HG02943 (cell line): ENCODE data around the gene MAPK8IP1.

Experiments
- ATAC-seq: cut with Tn5 transposase; IDR thresholded peaks from one replicate; pipeline ENCODE4 v1.9.1; 2021; ENCODE audit warnings: mild to moderate bottlenecking, low read depth, moderate library complexity; ENCODE audit not compliant: unreplicated experiment

The MAPK8IP1 gene

DNA sequence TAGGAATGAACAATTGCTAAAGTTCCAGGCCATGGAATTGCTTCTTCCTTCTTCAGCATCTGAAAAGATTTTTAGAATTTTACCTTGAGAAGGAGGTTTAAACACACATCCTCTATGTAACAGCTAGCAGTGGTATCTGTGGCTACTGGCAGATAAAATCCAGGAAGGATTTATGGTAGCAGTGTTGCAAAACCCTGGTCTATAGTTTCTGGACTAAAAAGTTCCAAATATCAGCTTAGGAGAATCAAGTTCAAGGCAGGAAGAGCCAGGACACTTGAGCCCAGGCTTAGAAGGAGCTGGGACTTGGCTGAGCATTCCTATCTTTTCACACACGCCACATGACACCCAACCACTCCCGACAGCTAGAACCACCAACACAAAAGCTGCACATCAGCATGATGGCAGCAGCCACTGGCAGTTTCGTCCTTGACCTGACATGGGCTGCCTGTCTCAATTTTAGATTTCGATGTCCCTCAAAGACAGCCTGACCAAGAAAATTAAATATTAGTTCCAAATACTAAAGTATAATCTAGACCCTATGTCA, 51.1 kb downstream of the MAPK8IP1 start:
- no peak for ATAC-seq

DNA sequence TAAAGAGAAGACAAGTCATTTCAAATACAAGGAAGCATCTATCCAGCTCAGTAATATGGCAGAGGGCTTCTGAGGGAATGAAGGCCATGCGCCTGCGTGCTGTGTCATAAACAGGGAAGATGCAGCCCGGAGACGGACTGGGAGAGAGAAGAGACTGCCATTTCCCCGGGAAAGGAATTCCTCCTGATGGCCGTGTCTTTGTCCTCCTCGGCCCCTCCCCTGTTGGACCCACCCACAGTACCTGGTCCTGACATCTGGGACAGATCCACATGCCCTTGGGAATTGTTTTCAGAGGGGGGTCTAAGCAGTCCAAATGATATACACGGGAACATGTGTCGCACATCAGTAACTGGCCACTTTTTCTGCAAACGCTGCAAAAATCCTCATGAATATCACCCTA, 52.5 kb downstream of the MAPK8IP1 start:
- ATAC-seq = no peak

DNA sequence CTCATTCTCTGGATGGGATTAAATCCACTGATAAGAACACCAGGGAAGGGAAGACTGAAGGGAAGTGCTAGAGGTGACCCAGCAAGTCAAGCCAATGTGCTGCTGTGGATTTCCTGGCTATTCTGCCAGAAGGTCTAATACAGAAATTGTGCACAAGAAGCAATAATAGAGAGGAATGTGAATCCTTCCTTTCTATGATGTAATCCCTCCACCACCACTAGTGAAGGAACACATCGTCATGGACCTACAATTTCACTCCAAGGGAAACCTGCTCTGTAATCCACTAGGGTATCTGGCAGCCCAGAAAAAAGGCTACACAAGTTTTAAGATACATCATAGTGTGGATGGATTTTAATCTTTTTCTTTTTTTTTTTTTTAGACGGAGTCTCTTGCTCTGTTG, 54.4 kb downstream of the MAPK8IP1 start:
- ATAC-seq = no peak

DNA sequence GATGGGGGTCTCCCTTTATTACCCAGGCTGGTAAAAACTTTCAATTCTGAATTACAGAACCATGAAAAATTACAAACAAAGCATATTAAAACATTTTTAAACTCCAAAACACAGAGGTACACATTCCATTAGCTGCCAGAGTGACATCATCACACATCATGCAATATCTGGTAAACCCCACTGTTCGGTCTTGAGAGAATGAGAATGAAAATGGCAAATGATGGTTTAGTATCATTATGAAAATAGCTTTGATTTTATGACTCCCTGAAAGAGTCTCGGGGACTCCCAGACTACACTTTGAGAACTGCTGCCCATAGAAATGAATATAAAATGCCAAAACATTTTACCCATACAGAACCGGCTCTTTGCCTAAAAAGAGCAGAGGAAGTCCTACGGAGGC, 55.8 kb downstream of the MAPK8IP1 start:
- no peak for ATAC-seq

DNA sequence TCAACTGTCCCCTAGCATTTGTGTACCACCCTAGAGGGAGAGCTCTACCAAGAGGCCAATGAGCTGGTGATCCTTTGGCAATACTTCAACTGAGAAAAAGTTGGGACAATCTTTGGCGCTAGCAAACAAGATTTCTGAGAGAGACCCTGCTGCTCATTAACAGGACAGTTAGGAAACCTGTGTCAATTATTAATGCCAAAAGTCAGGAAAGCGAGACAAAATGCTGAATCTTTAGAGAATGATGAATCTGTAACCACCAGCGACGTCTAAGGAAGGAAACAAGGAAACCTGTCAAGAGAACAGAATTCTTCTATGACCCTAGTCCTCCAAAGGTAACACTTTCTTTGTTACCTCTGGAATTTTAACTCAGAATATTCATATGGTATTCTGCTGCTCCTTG, 56.9 kb downstream of the MAPK8IP1 start:
- no peak for ATAC-seq

DNA sequence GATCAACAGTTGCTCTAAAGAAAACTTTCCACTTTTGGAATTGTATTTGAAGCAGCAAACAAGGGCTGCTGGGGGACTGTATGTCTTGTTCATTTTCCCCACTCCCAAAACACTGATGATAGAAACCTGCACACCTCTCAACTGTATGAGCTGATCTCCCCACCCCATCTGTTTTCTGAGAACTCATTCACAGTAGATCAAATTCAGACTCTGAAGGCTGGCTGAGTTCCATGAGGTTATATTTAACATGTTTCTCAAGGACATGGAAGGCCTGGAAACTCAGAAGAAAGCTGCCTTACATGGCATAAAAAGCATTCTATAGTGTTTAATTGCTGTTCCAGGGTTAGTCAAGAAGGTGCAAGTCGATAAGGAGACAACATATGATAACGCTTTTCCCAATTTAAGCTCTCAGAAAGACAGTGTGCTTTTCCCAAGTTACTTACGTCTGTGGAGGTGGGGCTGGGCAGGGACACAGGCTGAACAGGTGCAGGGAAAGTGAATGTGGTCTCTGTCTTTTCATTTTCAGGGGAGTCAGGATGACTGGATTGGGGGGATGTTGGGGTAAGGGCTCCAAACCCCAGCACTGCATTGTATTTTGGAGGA, 60.0 kb downstream of the MAPK8IP1 start:
- no peak for ATAC-seq

DNA sequence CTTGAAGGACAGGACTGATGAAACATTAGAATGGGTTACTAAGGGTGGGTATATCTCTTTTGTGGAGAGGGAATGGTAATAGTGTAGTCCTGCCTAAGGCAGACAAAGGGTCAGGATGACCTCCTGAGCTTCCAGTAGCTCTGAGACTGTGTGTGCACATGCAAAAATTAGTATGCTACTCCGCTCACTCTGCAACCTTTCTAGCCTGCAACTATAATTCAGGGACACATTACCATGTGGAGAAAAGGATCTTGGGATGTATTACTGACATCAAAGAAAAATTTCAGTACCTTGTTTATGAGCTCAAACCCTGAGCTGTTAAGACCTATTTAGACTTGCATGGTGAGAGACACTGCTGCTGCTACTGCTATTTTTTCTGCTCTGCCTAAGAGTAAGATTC, 62.4 kb downstream of the MAPK8IP1 start:
- ATAC-seq = no peak

DNA sequence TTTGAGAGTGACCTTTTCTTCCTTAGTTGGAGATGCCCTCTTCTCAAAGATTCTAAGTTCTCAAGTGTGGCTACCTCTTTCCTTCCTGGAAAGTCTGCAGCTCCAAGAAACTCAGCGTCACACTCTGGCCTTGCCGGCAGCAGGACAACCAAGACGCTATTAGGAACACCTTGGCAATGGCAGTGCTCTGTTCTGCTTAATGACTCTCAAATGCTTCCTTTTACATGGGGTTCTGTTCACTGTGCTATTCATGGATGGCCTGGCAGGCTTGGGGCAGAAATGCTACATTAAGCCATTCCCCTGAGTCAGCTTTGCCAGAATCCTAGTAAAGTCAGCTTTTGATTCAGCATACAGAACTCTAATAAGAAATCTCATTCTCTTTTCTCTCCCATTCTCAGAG, 62.9 kb downstream of the MAPK8IP1 start:
- no peak for ATAC-seq

DNA sequence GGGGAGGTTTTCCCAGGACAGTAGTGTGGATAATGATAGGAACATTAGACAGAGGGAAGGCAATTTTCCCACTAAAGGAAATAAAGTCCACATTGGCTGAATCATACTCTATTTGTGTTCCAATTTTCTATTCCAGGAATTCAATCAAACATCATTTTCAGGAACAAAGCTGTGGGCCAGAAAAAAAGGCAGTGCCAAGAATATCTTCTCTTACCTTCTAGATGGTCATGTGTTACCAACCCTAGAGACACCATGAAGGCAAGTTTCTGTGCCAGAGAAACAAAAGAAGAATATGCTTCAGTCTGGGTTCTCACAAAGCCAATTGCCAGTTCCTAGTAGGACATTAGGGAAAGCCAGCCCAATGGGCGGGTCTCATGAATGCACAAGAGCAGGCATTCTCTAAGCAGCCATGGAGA, 64.5 kb downstream of the MAPK8IP1 start:
- ATAC-seq = no peak
